Activated CD4-positive, alpha-beta T cell treated with anti-CD3 and anti-CD28 coated beads, Interleukin-2, amount 50 U/mL, for 48 hours (primary cell): ENCODE measurements around the gene MEI1.
"Not testable (repeated sequence)": the region's sequence is repeated elsewhere in the genome, so short reads cannot be mapped to it uniquely, and the experiment has no call there.

Experiments used
- DNase-seq, 2 experiments: peaks; one replicate each; pipeline ENCODE4 v3.0.0-alpha.2; 2020

The MEI1 gene

GRCh38 chr22:41699264-41700107 lies at the start of gene MEI1:
MEI1 (plus strand) TSS chr22:41699503; CDS start chr22:41699539, 36 bp downstream.
- peak; percentile 93 for DNase-seq

GRCh38 chr22:41650229-41650628 lies 49.1 kb upstream of the MEI1 start:
- no peak for DNase-seq

GRCh38 chr22:41650821-41651220 lies 48.5 kb upstream of the MEI1 start:
- DNase-seq: no peak

- DNase-seq: no peak
Observed at GRCh38 chr22:41654322-41654721, 45.0 kb upstream of the MEI1 start.

GRCh38 chr22:41656556-41656955 lies 42.7 kb upstream of the MEI1 start:
- no peak for DNase-seq

GRCh38 chr22:41657709-41658108 lies 41.6 kb upstream of the MEI1 start:
- no peak for DNase-seq

GRCh38 chr22:41658869-41659268 lies 40.4 kb upstream of the MEI1 start:
- DNase-seq: no peak

- no peak for DNase-seq
Observed at GRCh38 chr22:41659941-41660340, 39.4 kb upstream of the MEI1 start.

- no peak for DNase-seq
Observed at GRCh38 chr22:41660416-41660815, 38.9 kb upstream of the MEI1 start.

GRCh38 chr22:41661088-41661487 lies 38.2 kb upstream of the MEI1 start:
- no peak for DNase-seq

GRCh38 chr22:41661713-41662112 lies 37.6 kb upstream of the MEI1 start:
- DNase-seq: no peak

GRCh38 chr22:41663594-41663993 lies 35.7 kb upstream of the MEI1 start:
- DNase-seq: not testable (repeated sequence)

- DNase-seq: no peak
Observed at GRCh38 chr22:41664490-41664889, 34.8 kb upstream of the MEI1 start.

- no peak for DNase-seq
Observed at GRCh38 chr22:41664951-41665350, 34.4 kb upstream of the MEI1 start.

- DNase-seq: no peak
Observed at GRCh38 chr22:41668971-41669911, 30.1 kb upstream of the MEI1 start.

- DNase-seq: not testable (repeated sequence)
Observed at GRCh38 chr22:41672096-41672495, 27.2 kb upstream of the MEI1 start.

GRCh38 chr22:41672780-41673509 lies 26.4 kb upstream of the MEI1 start:
- DNase-seq: no peak

- no peak for DNase-seq
Observed at GRCh38 chr22:41674846-41675340, 24.4 kb upstream of the MEI1 start.

- no peak for DNase-seq
Observed at GRCh38 chr22:41676134-41676533, 23.2 kb upstream of the MEI1 start.

- DNase-seq: peak in 1 of 2 experiments; percentile 31
Observed at GRCh38 chr22:41681616-41682015, 17.7 kb upstream of the MEI1 start.

- peak; percentile 84 to 87 for DNase-seq
Observed at GRCh38 chr22:41682033-41682807, 17.1 kb upstream of the MEI1 start.

- DNase-seq: no peak
Observed at GRCh38 chr22:41683052-41683451, 16.3 kb upstream of the MEI1 start.
